Heart left ventricle (tissue), 13 donors: ENCODE data around the gene PCDHGC4.

Source experiments
- CTCF ChIP-seq, 12 donors: fragments of 200-600 bp; sonication (generic) in 4 of 12; IDR thresholded peaks; one replicate each; pipeline versions ENCODE4 v1.5.0 to v1.8.0; 2018 to 2022; ENCODE audit warnings: antibody characterized with exemption in 12 of 12, mild to moderate bottlenecking in 5 of 12
- POLR2A ChIP-seq, 2 donors: fragments of 450-650 bp; IDR thresholded peaks; one replicate each; pipeline ENCODE4 v1.6.1; 2017; ENCODE audit warnings: antibody characterized with exemption in 2 of 2, mild to moderate bottlenecking in 2 of 2, moderate library complexity in 2 of 2
- donor health status: ischemic (EF 13 %, LVEDD 7.1; RV severe dilation, severe dysfunction).
- donor health status: DM: no; HTN: yes; CAD: no.
- donor health status: DM: no; HTN: no; CAD: no.
- donor health status: ischemic (EF 25% LVEDD 6.9; RV normal size, moderate dysfunction).
- donor health status: ischemic (EF 25% LVEDD 5.7; RV mildly dilated, moderate dysfunction).
- donor health status: ischemic (EF 35%, LVEDD 5.7; RV mildly dilated, moderate dysfunction).
- donor health status: nonischemic (EF 11% LVEDD 7.7; RV severe dilation, severe dysfunction).
- donor health status: DM: yes; HTN: yes; CAD: no.
- donor health status: PGD.
- donor health status: ischemic (EF 29% LVEDD 5.4; RV normal size, mild dysfunction).
- donor health status: nonischemic (EF 23%, LVEDD 6.1; RV moderate dilation, normal function).

- TF ChIP-seq POLR2A (IDR thresholded peaks at IDR 0.05) = no peak
- TF ChIP-seq CTCF (IDR thresholded peaks at IDR 0.05) = no peak
These were observed 8.9 kb downstream of the PCDHGC4 start for GRCh38 chr5:141493500-141494422.
